GM21528 (cell line): ENCODE data around the gene PCDHGA9.
"Not testable (repeated sequence)": the region's sequence is repeated elsewhere in the genome, so short reads cannot be mapped to it uniquely, and the experiment has no call there.

Source experiments
- ATAC-seq: cut with Tn5 transposase; IDR thresholded peaks from one replicate; pipeline ENCODE4 v1.9.1; 2021; ENCODE audit warnings: mild to moderate bottlenecking, moderate library complexity; ENCODE audit not compliant: unreplicated experiment, low FRiP score

PCDHGA9 gene

GRCh38 chr5:141383345-141383744, 19.2 kb upstream of the PCDHGA9 start:
- no peak for ATAC-seq

- no peak for ATAC-seq
Measured at GRCh38 chr5:141384471-141385267, 17.9 kb upstream of the PCDHGA9 start.

- ATAC-seq = not testable (repeated sequence)
Measured at GRCh38 chr5:141387557-141388311, 14.8 kb upstream of the PCDHGA9 start, which contains the start of gene PCDHGB4. Gene PCDHGB4 (plus strand): TSS chr5:141387698. CDS start chr5:141387885, 187 bp downstream.

GRCh38 chr5:141388661-141389060, 13.9 kb upstream of the PCDHGA9 start:
- ATAC-seq = no peak

- no peak for ATAC-seq
Measured at GRCh38 chr5:141389153-141390042, 13.2 kb upstream of the PCDHGA9 start.

- ATAC-seq = no peak
Measured at GRCh38 chr5:141392429-141393198, 10.0 kb upstream of the PCDHGA9 start, which contains the start of gene PCDHGA8. Gene PCDHGA8 (plus strand): TSS chr5:141392633. CDS start chr5:141392814, 181 bp downstream.

- ATAC-seq = no peak
Measured at GRCh38 chr5:141393267-141393666, 9.3 kb upstream of the PCDHGA9 start.

GRCh38 chr5:141394401-141395187, 8.0 kb upstream of the PCDHGA9 start:
- ATAC-seq = not testable (repeated sequence)

- peak; percentile 64 for ATAC-seq
Measured at GRCh38 chr5:141397756-141398551, 4.6 kb upstream of the PCDHGA9 start, which contains the start of gene PCDHGB5. Gene PCDHGB5 (plus strand): TSS chr5:141397947. CDS start chr5:141398128, 181 bp downstream.

GRCh38 chr5:141398608-141399007, 4.0 kb upstream of the PCDHGA9 start:
- ATAC-seq = no peak

GRCh38 chr5:141399555-141400258, 2.9 kb upstream of the PCDHGA9 start:
- ATAC-seq = no peak

GRCh38 chr5:141403387-141403786, 809 bp downstream of the PCDHGA9 start:
- ATAC-seq = no peak

GRCh38 chr5:141407790-141408505, 5.4 kb downstream of the PCDHGA9 start, which contains the start of gene PCDHGB6:
Gene PCDHGB6 (plus strand): TSS chr5:141408021. CDS start chr5:141408203, 182 bp downstream.
- not testable (repeated sequence) for ATAC-seq

- ATAC-seq = no peak
Measured at GRCh38 chr5:141409598-141410306, 7.2 kb downstream of the PCDHGA9 start.

GRCh38 chr5:141411575-141411974, 9.0 kb downstream of the PCDHGA9 start:
- no peak for ATAC-seq
